Measurements from ENCODE around the gene GIMAP8.

Gene GIMAP8

GRCh38 chr7:150412016-150412415 is 38.4 kb upstream of the GIMAP8 start:
- DNase-seq: no peak

DNA sequence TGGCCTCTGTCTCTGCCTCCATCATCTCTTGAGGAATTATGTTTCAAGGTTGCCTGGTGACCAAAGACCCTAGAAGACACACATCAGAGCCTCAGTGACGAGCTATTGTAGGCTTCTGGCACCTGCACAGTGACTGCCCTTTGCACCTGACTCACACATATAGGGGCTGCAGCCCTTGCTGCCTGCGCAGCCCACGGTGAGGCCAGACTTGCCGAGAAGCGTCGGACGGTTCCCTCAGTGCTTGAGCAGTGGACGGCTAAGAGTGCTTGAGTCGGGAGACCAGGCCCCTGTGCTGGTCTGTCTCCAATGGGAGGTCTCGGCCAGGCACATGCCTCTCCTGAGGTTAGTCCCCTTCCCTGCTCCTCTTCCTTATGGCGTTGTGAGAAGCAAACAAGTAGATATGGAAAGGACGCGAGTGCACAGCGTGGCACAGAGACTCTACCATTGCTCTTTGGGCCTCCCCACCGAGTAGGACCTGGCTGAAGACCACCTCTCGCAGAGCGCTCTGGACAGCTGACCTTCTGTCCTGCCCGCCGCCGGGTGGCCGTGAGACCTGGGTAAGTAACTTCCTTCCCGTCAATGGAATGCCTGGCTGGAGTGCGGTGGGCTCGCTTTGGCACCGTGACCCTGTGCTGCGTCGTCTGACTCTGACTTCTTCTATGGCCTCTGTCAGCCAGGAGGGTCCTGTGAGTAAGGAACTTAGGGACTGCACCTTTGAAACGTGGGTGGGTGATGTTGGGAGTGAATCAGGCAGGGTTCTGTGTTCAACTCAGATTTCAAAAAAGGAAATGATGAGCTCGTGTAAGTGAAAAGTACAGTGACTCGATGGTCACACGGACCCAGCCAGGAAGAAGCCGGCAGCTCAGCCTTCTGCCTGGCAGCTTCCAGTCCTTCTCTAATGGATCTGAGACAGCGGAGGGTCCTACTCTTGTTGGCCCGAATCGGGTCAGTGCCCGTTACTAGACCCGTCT is 37.6 kb upstream of the GIMAP8 start:
- no peak for DNase-seq

- no peak for DNase-seq
These were observed 36.8 kb upstream of the GIMAP8 start for GRCh38 chr7:150413640-150414081.

DNA sequence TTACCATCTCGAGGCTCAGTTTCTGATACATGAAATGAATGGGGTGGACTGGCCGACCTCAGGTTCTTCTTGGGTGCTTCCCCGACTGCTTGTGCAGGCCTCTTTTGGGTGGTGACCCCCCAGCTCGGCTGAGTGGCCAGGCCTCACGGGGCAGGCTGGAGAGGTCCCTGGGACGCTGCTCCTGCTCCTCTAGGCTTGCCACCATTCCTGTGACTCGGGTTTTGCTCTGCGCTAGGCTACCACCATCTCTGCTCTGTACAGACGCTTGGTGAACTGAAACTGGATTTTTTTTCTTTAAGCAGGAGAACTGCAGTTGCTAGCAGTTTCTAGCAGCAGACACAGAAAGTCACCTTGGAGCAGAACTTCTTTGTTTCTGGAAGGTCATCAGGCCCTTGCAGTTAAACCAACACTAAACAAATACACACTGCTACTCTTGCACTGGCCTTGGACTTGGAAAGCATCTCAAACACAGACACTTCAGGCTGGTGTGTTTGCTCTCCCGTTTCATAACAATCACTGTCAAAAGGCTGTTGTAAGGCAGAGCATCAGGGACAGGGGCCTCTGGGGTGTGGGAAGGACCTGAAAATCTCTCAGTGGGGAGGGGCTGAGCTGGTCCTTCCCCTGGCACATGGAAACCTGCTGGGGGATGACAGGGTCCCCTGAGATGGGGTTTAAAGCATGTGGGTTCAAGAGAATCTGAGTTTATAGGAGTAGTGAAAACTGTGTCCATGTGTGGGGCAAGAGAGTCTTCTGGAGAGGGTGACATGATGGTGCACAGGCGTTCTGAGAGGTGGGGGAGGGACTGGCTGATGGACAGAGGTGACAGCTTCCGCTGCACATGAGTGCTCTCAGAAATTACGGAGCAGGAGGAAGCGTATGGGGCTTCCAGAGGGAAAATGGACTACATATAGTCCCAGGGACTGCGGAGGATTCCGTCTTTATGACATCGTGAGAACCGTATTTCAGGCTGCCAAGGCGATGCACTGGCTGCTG is 35.0 kb upstream of the GIMAP8 start:
- DNase-seq: no peak

GRCh38 chr7:150417239-150417638 is 33.2 kb upstream of the GIMAP8 start:
- no peak for DNase-seq

DNA sequence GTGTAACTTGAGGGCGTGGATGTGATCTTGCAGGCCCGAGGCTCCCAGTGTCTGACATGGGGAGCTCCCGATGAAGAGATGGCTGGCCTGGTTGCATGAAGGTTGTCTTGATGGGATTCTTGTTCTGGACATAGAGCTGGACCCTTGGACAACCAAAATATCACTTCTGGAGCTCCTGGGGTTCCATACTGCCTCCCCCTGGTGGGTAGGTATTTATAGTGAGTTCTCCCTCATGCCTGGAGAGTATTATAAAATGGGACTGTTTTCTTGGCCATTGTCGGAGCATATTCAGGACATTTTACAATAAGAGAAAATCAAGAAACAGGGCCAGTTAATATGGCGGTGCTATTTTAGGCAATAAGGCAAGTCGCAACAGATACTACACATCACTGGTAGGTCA is 32.6 kb upstream of the GIMAP8 start:
- no peak for DNase-seq

- no peak for DNase-seq
These were observed 30.2 kb upstream of the GIMAP8 start for GRCh38 chr7:150420242-150420641.

DNA sequence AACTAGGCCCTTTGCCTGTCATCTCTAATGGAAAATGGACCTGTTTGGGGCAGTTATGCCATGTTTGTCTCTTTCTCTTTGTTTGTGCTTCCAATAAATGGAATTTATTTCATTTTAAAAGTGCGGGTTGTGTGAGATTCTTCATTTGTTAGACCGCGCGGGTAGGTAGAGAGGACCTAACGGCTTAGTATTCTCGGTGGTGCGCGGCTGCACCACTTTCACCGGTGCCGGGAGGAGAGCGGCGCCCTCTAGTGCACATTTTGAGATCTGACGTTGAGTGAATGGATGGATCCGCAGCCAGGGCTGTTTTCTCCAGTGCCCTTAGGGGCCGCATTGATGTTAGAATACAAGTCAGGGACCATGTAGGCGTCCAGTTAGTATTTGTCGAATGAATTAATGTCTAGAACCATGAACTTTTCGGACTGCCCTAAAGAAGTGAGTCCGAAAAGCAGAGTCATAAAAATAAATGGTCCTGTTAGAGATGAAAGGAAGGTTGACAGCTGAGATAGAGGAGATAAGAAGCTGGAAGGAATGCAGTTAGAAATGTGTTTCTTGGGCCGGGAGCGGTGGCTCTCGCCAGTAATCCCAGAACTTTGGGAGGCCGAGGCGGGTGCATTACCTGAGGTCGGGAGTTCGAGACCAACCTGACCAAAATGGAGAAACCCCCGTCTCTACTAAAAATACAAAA is 29.3 kb upstream of the GIMAP8 start:
- peak; percentile 72 for DNase-seq

GRCh38 chr7:150421831-150422230 is 28.6 kb upstream of the GIMAP8 start:
- DNase-seq: no peak

DNA sequence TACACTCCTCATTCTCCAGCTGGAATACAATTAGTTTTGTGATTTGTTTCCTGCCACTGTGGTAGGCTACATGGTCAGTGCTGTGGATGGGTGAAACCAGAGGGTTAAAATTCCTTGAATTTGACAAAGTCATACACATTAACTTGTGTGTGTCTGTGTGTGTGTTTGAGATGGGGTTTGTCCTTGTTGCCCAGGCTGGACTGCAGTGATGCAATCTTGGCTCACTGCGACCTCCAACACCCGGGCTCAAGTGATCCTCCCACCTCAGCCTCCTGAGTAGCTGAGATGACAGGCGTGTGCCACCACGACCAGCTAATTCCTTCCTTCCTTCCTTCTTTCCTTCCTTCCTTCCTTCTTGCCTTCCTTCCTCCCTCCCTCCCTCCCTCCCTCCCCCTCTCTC is 24.8 kb upstream of the GIMAP8 start:
- DNase-seq: no peak

DNA sequence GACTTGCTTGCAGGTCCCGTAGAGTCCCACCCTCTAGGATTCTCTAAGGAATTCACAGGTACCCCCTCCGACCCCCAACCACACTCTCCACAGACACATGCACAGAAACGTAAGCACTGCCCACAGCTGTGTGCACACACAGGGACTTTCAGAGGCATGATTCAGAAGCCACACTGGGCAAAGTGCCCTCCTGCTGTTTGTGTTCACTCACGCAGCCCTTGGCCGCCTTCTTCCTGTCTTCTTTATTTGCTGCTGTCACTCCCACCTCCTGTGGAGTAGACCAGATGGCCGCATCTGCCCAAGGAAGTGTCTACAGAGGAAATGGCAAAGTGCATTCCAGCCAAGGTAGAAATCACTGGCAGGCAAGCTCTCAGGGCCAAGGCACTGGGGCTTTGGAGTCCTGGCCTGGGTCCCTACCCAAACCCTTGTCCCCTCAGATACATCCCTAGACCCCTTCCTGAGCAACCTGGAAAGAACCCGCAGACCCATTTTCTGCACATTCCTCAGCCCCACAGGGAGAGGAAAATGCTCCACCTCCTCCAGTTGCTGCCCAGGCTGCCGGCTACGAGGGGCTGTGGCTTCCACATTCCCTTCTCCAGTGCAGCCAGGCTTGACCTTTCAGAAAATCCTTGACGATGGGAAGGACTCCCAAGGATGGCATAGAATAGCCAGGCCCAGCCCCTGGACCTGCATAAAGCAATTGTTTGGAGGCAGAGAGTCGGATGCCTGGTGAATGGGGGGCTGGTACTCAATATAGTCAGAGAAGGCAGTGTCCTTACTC is 21.6 kb upstream of the GIMAP8 start:
- no peak for DNase-seq

GRCh38 chr7:150429699-150430098 is 20.7 kb upstream of the GIMAP8 start:
- DNase-seq: no peak

GRCh38 chr7:150430465-150431085 is 19.9 kb upstream of the GIMAP8 start:
- no peak for DNase-seq

DNA sequence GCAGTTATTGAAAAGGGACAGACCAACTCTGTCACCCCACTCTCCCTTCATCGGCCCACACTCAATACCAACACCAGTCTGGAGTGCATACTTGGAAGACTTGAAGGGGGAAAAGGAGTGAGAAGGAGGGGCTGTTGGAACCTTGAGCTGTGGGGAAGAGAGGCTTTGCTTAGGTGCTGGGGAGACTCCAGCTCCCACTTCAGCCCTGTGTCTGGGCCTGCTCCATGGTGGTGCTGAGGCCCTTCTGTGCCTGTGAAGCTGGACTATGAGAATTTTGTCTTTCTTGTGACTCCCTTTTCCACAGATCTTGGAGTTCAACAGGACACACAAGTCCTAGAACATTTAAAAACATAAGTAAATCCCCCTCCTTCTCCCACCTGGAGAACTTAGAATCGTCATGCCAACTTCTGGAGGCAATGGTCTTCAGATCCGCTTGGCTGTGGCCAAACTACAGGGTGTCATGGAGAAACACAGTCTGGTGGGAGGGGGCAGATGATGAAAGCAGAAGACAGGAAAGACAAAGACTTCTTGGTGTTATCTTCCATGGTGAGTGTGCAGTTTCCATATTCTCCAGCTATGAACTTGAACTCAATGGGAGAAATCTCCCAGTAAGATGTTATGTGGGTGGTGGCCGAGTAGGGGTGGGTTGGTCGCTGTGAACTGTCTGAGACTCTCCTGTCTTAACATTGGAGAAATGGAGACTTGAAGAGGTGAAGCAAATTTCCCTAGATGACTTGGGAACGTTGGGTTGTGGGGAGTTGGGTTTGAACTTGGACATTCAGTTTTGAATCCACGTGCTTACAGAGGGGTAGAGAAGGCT is 18.4 kb upstream of the GIMAP8 start:
- DNase-seq: no peak

- no peak for DNase-seq
These were observed 17.2 kb upstream of the GIMAP8 start for GRCh38 chr7:150432915-150433892.

DNA sequence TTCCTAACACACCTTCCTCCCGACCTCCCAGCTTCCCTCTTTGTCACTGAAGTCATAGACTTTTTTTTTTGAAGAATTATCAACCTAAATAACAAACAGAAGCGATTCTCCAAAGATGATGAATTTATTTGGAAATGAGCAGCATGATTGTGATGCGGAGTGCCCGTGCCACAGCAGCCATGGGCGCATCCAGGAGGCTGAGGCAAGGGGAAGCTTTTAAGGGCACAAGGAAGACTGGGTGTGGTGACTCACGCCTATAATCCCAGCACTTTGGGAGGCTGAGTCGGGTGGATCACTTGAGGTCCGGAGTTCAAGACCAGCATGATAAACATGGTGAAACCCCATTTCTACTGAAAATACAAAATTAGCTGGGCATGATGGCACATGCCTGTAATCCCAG is 16.2 kb upstream of the GIMAP8 start:
- DNase-seq: no peak

DNA sequence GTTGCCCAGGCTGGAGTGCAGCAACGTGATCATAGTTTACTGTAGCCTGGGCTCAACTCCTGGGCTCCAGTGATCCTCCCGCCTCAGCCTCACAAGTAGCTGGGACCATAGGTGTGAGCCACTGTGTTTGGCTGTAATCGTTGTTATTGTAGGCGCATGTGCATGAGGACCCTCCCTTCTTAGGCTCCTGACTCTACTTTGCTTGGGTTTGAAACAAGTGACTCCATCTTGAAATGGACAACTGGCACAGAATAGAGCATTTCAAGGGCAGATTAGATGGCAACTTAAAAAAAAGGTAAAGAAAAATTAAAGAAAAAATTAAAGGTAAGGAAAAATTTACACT is 15.4 kb upstream of the GIMAP8 start:
- DNase-seq: no peak

GRCh38 chr7:150435390-150436073 is 14.9 kb upstream of the GIMAP8 start:
- no peak for DNase-seq

DNA sequence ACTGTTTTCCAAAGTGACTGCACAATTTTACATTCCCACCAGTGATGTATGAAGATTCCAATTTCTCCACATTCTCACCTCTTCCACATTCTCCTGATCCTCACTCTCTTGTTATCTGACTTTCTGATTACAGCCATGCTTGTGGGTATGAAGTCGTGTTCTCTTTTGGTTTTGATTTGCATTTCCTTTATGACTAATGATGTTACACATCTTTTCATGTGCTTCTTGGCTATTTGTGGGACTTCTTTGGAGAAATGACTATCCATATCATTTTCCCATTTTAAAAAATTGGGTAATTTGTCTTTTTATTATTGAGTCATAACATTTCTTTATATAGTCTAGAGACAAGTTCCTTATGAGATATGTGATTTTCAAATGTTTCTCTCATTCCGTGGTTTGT is 10.5 kb upstream of the GIMAP8 start:
- no peak for DNase-seq
